HG03060 (cell line): ENCODE data around the gene INPP5A.
"Not testable (repeated sequence)": the region's sequence is repeated elsewhere in the genome, so short reads cannot be mapped to it uniquely, and the experiment has no call there.

Experiments used
- ATAC-seq: cut with Tn5 transposase; IDR thresholded peaks from one replicate; pipeline ENCODE4 v1.9.1; 2021; ENCODE audit warnings: low read depth, moderate number of reproducible peaks; ENCODE audit not compliant: unreplicated experiment

Gene INPP5A

GRCh38 chr10:132820056-132820455, 282.5 kb downstream of the INPP5A start:
- ATAC-seq, result no peak

GRCh38 chr10:132825783-132826523, 288.4 kb downstream of the INPP5A start:
- not testable (repeated sequence) for ATAC-seq

GRCh38 chr10:132826524-132827422, 289.2 kb downstream of the INPP5A start:
- no peak for ATAC-seq

GRCh38 chr10:132827423-132827789, 289.8 kb downstream of the INPP5A start:
- no peak for ATAC-seq

- ATAC-seq, result no peak
Measured at GRCh38 chr10:132827861-132828539, 290.4 kb downstream of the INPP5A start.

- ATAC-seq, result no peak
Measured at GRCh38 chr10:132828681-132829080, 291.1 kb downstream of the INPP5A start.

- no peak for ATAC-seq
Measured at GRCh38 chr10:132829403-132829802, 291.8 kb downstream of the INPP5A start.

GRCh38 chr10:132832186-132832969, 294.8 kb downstream of the INPP5A start:
- no peak for ATAC-seq
